ENCODE results near the gene TRIM7. TPM values are rescaled to one million over a fixed set of nuclear protein-coding genes. Genes with fewer than 3 reads are reported as not detected.
A peak's percentile ranks its signal among the peaks of the same experiment; 100 is the strongest.

TRIM7 gene
- total and polyA plus RNA-seq, 7 donors: 0.55 to 5.3 (median 1.2) TPM

DNA sequence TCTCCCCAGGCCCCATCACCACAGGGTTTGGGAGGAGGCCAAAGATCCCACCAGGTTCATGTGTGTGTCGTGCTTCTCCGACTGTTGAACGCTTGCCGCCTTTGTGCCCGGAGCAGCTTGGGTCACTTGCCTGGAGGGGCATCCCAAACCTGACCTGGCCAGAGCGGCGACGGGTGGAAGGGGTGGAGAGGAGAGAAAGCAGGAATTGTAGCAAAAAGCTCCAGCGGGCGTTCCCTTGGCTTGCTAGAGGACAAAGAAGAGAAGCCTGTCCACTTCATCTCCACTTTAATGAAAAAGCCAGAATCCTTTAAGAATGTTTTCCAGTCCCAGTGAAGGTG is 15.2 kb upstream of the TRIM7 start:
- Histone ChIP-seq H3K9me3 (no peaks in the 10 kb centered on the region), H3K4me3 (no peak overlapping the region), H3K27me3 (no peaks in the 10 kb centered on the region), H3K36me3 (no peaks in the 10 kb centered on the region), H3K27ac (no peak overlapping the region), H3K4me1 (peaks cover 4 to 53% (median 40%) of the 10 kb centered on the region in 4 donors)
- DNase-seq: no peak
- 94 to 96% methylated on average over 10 of the region's 10 CpGs for WGBS, 2 donors
- TF ChIP-seq EP300 (IDR thresholded peaks at IDR 0.05) (no peak), POLR2A (IDR thresholded peaks at IDR 0.05) (no peak), POLR2AphosphoS5 (IDR thresholded peaks at IDR 0.05) (no peak)
- TF ChIP-seq, protein P1, sequence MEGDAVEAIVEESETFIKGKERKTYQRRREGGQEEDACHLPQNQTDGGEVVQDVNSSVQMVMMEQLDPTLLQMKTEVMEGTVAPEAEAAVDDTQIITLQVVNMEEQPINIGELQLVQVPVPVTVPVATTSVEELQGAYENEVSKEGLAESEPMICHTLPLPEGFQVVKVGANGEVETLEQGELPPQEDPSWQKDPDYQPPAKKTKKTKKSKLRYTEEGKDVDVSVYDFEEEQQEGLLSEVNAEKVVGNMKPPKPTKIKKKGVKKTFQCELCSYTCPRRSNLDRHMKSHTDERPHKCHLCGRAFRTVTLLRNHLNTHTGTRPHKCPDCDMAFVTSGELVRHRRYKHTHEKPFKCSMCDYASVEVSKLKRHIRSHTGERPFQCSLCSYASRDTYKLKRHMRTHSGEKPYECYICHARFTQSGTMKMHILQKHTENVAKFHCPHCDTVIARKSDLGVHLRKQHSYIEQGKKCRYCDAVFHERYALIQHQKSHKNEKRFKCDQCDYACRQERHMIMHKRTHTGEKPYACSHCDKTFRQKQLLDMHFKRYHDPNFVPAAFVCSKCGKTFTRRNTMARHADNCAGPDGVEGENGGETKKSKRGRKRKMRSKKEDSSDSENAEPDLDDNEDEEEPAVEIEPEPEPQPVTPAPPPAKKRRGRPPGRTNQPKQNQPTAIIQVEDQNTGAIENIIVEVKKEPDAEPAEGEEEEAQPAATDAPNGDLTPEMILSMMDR (IDR thresholded peaks at IDR 0.05): no peak
- intact Hi-C loops (cut with DNase I): no loop called here

DNA sequence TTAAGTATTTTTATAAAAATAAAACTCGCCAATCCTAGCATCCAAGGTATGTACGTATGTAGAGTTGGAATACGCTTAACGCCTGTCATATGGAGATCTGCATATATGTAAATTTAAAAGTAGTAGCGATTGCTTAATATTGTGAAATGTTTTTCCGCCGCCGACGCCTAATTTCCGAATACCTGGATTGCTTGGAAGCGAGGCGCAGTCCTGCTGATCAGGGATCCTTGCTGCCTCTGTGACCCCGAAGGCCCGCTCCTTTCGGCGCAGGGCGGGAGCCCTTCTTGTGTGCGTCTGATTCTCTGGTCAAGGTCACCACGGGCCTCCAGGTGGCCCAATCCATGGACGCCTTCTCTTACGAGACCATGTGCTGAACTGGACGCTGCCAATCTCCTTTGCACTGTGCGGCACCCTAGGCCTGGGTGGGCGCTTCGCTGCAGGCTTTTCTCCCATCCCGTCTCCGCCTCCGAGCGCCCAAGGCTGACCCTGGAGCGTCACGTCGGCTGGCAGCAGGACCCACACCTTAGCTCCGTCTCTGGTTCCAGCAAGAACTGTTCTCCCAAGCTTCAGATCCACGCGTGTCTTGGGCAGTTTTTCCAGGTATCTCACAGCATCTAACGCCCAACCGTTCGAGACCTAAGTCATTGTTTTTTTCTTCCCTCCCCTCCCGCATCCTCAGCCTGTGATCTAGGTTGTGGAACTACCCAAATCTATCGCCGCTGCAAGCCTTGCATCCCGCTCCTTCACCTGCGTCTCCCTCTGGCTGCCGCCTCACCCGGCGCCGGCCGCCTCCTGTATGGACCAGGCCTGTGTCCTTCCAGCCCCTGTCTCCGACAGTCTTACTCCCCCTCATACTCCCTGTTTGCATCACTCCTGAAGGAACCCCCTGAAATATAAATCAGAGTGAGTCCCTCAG is 14.5 kb upstream of the TRIM7 start:
- TF ChIP-seq POLR2AphosphoS5 (IDR thresholded peaks at IDR 0.05): no peak
- no peak for TF ChIP-seq EP300 (IDR thresholded peaks at IDR 0.05)
- TF ChIP-seq, protein P1 (IDR thresholded peaks at IDR 0.05): no peak
- TF ChIP-seq POLR2A (IDR thresholded peaks at IDR 0.05): no peak
- no peak overlapping the region for H3K4me3 ChIP-seq
- H3K9me3 ChIP-seq: no peaks in the 10 kb centered on the region
- H3K27ac ChIP-seq: no peak overlapping the region
- 75 to 85% methylated on average over 49 of the region's 49 CpGs for WGBS, 2 donors
- H3K36me3 ChIP-seq: no peaks in the 10 kb centered on the region
- intact Hi-C loops (cut with DNase I): no loop called here
- H3K27me3 ChIP-seq: no peaks in the 10 kb centered on the region
- peaks cover 4 to 47% (median 35%) of the 10 kb centered on the region in 4 donors for H3K4me1 ChIP-seq
- DNase-seq: no peak

DNA sequence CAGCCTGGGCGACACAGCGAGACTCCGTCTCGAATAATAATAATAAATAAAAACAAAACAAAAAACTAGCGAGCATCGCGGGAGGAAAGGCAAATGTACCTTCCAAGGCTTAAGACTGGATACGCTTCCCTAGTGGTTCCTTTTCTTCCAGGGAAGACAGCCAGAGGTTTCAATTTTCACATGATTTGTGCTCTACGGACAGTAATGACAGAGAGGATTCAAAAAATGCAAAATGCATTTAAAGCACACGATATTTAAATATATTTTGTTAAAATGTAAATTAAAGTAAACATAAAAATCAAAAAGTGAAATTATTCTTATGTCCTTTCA is 13.8 kb upstream of the TRIM7 start:
- Histone ChIP-seq H3K27ac (peak overlapping the region in 3 of 4 donors; percentile 73 to 77 (median 75)), H3K27me3 (no peaks in the 10 kb centered on the region), H3K9me3 (no peaks in the 10 kb centered on the region), H3K4me1 (peaks cover 4 to 39% (median 29%) of the 10 kb centered on the region in 4 donors), H3K36me3 (no peaks in the 10 kb centered on the region), H3K4me3 (peak overlapping the region; percentile 30 to 53 (median 43))
- intact Hi-C loops (cut with DNase I): loop anchor here (1.0 kb wide), 2 partner anchors 12 to 27 kb away; no protein-coding TSS in a partner anchor
- no peak for DNase-seq
- TF ChIP-seq POLR2AphosphoS5 (IDR thresholded peaks at IDR 0.05) (no peak), EP300 (IDR thresholded peaks at IDR 0.05) (no peak), POLR2A (IDR thresholded peaks at IDR 0.05) (no peak)
- TF ChIP-seq, protein P1 (IDR thresholded peaks at IDR 0.05): no peak
- WGBS, 2 donors: 21 to 31% methylated on average over 10 of the region's 10 CpGs

DNA sequence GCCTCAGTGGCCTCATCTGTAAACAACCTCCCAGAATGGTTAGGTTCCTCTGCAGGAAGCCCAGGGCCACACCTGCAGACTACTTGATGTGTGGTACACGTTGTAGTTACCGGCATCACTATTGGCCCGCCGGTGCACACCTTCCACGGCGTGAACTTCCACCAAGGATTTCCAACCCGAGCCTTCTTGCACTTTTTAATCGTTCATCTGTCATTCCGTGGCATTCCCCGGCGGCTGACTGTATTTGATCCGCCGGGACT is 12.7 kb upstream of the TRIM7 start:
- Histone ChIP-seq H3K9me3 (no peaks in the 10 kb centered on the region), H3K27me3 (no peaks in the 10 kb centered on the region), H3K36me3 (no peaks in the 10 kb centered on the region), H3K4me3 (peak overlapping the region; percentile 30 to 53 (median 43)), H3K27ac (peak overlapping the region; percentile 67 to 77 (median 74)), H3K4me1 (peaks cover 0 to 37% (median 29%) of the 10 kb centered on the region in 4 donors)
- 2 to 3% methylated on average over 13 of the region's 13 CpGs for WGBS, 2 donors
- no peak for DNase-seq
- no peak for TF ChIP-seq POLR2A (IDR thresholded peaks at IDR 0.05)
- no peak for TF ChIP-seq POLR2AphosphoS5 (IDR thresholded peaks at IDR 0.05)
- no peak for TF ChIP-seq EP300 (IDR thresholded peaks at IDR 0.05)
- TF ChIP-seq, protein P1 (IDR thresholded peaks at IDR 0.05): no peak
- intact Hi-C loops (cut with DNase I): loop anchor here (1.0 kb wide), 2 partner anchors 11 to 26 kb away; no protein-coding TSS in a partner anchor

Data from sigmoid colon (tissue), 7 donors.